ENCODE results near the gene ANO4. TPM values are rescaled to one million over a fixed set of nuclear protein-coding genes. Genes with fewer than 3 reads are reported as not detected.

ANO4 gene
- total RNA-seq, 3 donors from 2014 or later (not counting 1 experiment from before 2014, with no cell fraction given): not detected

DNA sequence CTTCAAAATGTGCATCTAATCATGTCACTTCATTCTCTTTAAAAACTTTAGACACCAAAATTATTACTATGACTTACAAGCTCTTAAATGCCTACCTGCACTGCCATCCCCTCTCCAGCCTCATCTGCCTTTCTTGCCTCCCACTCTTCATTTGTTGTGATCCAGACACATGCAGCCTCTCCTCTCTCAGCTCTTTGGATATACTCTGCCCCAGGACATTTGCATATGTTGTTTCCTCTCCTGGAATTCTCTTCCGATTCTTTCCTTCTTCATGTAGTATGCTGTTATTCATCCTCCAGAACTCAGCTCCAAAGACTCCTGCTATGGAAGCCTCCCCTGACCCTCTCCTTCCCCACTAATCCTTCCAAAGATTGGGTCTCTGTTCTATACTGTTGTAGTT is 197.6 kb downstream of the ANO4 start:
- Mint-ChIP-seq H3K27ac (no peak overlapping the region), H3K36me3 (no peaks in the 10 kb centered on the region), H3K27me3 (ENCODE audit: low read depth in 2 of 2) (no peaks in the 10 kb centered on the region), H3K4me3 (no peak overlapping the region), H3K9me3 (peaks cover 9 to 13% of the 10 kb centered on the region in 2 donors), H3K4me1 (no peaks in the 10 kb centered on the region)
- Histone ChIP-seq H3K4me3 (ENCODE audit: low read length) (no peak overlapping the region), H3K27me3 (ENCODE audit: control insufficient read depth, insufficient read depth, low read length) (no peaks in the 10 kb centered on the region), H3K27ac (ENCODE audit: low read length) (no peak overlapping the region), H3K9me3 (ENCODE audit: control insufficient read depth, insufficient read depth, low read length) (no peaks in the 10 kb centered on the region), H3K36me3 (ENCODE audit: control insufficient read depth, insufficient read depth, low read length) (no peaks in the 10 kb centered on the region), H3K4me1 (ENCODE audit: control insufficient read depth, insufficient read depth, low read length) (no peaks in the 10 kb centered on the region)
- ATAC-seq (no peak), DNase-seq (no peak)
- WGBS (ENCODE audit: insufficient coverage): 100% methylated on average over 1 of the region's 1 CpG
- TF ChIP-seq, protein P1, sequence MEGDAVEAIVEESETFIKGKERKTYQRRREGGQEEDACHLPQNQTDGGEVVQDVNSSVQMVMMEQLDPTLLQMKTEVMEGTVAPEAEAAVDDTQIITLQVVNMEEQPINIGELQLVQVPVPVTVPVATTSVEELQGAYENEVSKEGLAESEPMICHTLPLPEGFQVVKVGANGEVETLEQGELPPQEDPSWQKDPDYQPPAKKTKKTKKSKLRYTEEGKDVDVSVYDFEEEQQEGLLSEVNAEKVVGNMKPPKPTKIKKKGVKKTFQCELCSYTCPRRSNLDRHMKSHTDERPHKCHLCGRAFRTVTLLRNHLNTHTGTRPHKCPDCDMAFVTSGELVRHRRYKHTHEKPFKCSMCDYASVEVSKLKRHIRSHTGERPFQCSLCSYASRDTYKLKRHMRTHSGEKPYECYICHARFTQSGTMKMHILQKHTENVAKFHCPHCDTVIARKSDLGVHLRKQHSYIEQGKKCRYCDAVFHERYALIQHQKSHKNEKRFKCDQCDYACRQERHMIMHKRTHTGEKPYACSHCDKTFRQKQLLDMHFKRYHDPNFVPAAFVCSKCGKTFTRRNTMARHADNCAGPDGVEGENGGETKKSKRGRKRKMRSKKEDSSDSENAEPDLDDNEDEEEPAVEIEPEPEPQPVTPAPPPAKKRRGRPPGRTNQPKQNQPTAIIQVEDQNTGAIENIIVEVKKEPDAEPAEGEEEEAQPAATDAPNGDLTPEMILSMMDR (IDR thresholded peaks at IDR 0.05): no peak
- intact Hi-C loops (cut with micrococcal nuclease): no loop called here

GRCh38 chr12:100993916-100994450 is 199.4 kb downstream of the ANO4 start:
- WGBS (ENCODE audit: insufficient coverage): 100% methylated on average over 1 of the region's 2 CpGs
- Histone ChIP-seq H3K36me3 (ENCODE audit: control insufficient read depth, insufficient read depth, low read length) (no peaks in the 10 kb centered on the region), H3K4me1 (ENCODE audit: control insufficient read depth, insufficient read depth, low read length) (no peaks in the 10 kb centered on the region), H3K9me3 (ENCODE audit: control insufficient read depth, insufficient read depth, low read length) (no peaks in the 10 kb centered on the region), H3K27me3 (ENCODE audit: control insufficient read depth, insufficient read depth, low read length) (no peaks in the 10 kb centered on the region), H3K27ac (ENCODE audit: low read length) (no peak overlapping the region), H3K4me3 (ENCODE audit: low read length) (no peak overlapping the region)
- Mint-ChIP-seq H3K9me3 (peaks cover 9 to 13% of the 10 kb centered on the region in 2 donors), H3K36me3 (no peaks in the 10 kb centered on the region), H3K27ac (no peak overlapping the region), H3K27me3 (ENCODE audit: low read depth in 2 of 2) (no peaks in the 10 kb centered on the region), H3K4me3 (no peak overlapping the region), H3K4me1 (no peaks in the 10 kb centered on the region)
- ATAC-seq: no peak
- intact Hi-C loops (cut with micrococcal nuclease): no loop called here
- DNase-seq: no peak
- TF ChIP-seq, protein P1 (IDR thresholded peaks at IDR 0.05): no peak

DNA sequence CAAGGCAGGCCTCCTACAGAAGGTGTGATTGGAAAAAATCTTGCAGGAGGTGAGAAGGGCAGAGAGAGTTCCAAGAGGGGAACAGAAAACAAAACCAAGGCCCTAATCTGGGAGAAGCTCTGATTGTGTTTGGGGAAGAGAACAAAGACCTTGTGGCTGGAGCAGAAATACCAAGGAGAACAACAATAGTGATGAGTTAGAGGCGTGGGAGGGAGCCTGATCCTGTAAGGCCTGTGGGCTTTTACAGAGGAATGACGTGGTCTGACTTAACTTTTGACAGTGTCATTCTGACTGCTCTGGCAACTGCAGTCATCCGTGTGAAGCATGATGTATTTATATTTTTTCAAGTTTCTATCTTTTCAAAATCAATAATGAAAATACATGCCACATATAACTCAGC is 200.6 kb downstream of the ANO4 start:
- 80% methylated on average over 2 of the region's 3 CpGs for WGBS (ENCODE audit: insufficient coverage)
- intact Hi-C loops (cut with micrococcal nuclease): no loop called here
- no peaks in the 10 kb centered on the region for H3K4me1 Mint-ChIP-seq

More for the DNA sequence above, 200.6 kb downstream of the ANO4 start:
- H3K9me3 Mint-ChIP-seq: peaks cover 12 to 17% of the 10 kb centered on the region in 2 donors
- TF ChIP-seq, protein P1 (IDR thresholded peaks at IDR 0.05): no peak
- DNase-seq: no peak
- H3K4me3 Mint-ChIP-seq: no peak overlapping the region
- no peaks in the 10 kb centered on the region for H3K27me3 Mint-ChIP-seq (ENCODE audit: low read depth in 2 of 2)
- Histone ChIP-seq H3K27me3 (ENCODE audit: control insufficient read depth, insufficient read depth, low read length) (no peaks in the 10 kb centered on the region), H3K27ac (ENCODE audit: low read length) (no peak overlapping the region), H3K36me3 (ENCODE audit: control insufficient read depth, insufficient read depth, low read length) (no peaks in the 10 kb centered on the region), H3K9me3 (ENCODE audit: control insufficient read depth, insufficient read depth, low read length) (no peaks in the 10 kb centered on the region), H3K4me1 (ENCODE audit: control insufficient read depth, insufficient read depth, low read length) (no peaks in the 10 kb centered on the region), H3K4me3 (ENCODE audit: low read length) (no peak overlapping the region)
- no peak for ATAC-seq
- no peak overlapping the region for H3K27ac Mint-ChIP-seq
- no peaks in the 10 kb centered on the region for H3K36me3 Mint-ChIP-seq

Measured in natural killer cell (primary cell).